Tibial artery (tissue), 4 donors: Measurements from ENCODE around the gene FUT4.

Experiments
- DNase-seq, 2 donors: peaks; one replicate each; pipeline ENCODE4 v3.0.0-alpha.2; 2019
- H3K27ac ChIP-seq, 2 donors: fragments of 200-600 bp; sonication (generic) in 1 of 2; 1 replicate in 1 of 2; 2 replicates in 1 of 2; pipeline ENCODE4 v1.5.1; 2018 to 2019; ENCODE audit warnings: mild to moderate bottlenecking in 1 of 2
- H3K27me3 ChIP-seq, 2 donors: fragments of 200-600 bp; sonication (generic) in 1 of 2; one replicate each; pipeline versions ENCODE4 v1.5.1 to v1.6.0; 2016 to 2019
- H3K36me3 ChIP-seq, 3 donors: fragments of 200-600 bp; sonication (generic) in 2 of 3; one replicate each; pipeline ENCODE4 v1.5.1; 2016 to 2019; ENCODE audit warnings: mild to moderate bottlenecking in 2 of 3
- H3K4me1 ChIP-seq, 4 donors: fragments of 200-600 bp; sonication (generic) in 2 of 4; 1 replicate in 3 of 4; 2 replicates in 1 of 4; pipeline ENCODE4 v1.5.1; 2016 to 2019
- H3K4me3 ChIP-seq, 2 donors: fragments of 200-600 bp; sonication (generic) in 1 of 2; 1 replicate in 1 of 2; 2 replicates in 1 of 2; pipeline ENCODE4 v1.5.1; 2018 to 2019; ENCODE audit warnings: mild to moderate bottlenecking in 2 of 2
- H3K9me3 ChIP-seq, 3 donors: fragments of 200-600 bp; sonication (generic) in 1 of 3; one replicate each; pipeline ENCODE4 v1.5.1; 2016 to 2019
- CTCF ChIP-seq, 2 experiments: fragments of 200-600 bp in 1 of 2; fragments of 450-650 bp in 1 of 2; IDR thresholded peaks; one replicate each; pipeline ENCODE4 v1.5.1; 2017 to 2019; ENCODE audit warnings: antibody characterized with exemption in 2 of 2, mild to moderate bottlenecking in 1 of 2, moderate library complexity in 1 of 2
- intact Hi-C: fragments of 100-400 bp; cut with DNase I; formaldehyde crosslinking; loops from one replicate; pipeline ENCODE4 v1.15.0; 2023; ENCODE audit warnings: low total_unique reads

Gene FUT4

GRCh38 chr11:94545264-94546161 lies 1.8 kb downstream of the FUT4 start:
- Histone ChIP-seq H3K27ac (peak overlapping the region; percentile 98), H3K36me3 (no peaks in the 10 kb centered on the region), H3K9me3 (no peaks in the 10 kb centered on the region), H3K4me1 (peaks cover 0 to 64% (median 32%) of the 10 kb centered on the region in 4 donors), H3K27me3 (no peaks in the 10 kb centered on the region), H3K4me3 (peak overlapping the region; percentile 77 to 78)
- intact Hi-C loops: no loop called here
- no peak for TF ChIP-seq CTCF (IDR thresholded peaks at IDR 0.05)
- peak in 1 of 2 donors; percentile 71 for DNase-seq

- peaks cover 0 to 64% (median 32%) of the 10 kb centered on the region in 4 donors for H3K4me1 ChIP-seq
- H3K27ac ChIP-seq: peak overlapping the region in 1 of 2 donors; percentile 98
- peak overlapping the region; percentile 77 to 78 for H3K4me3 ChIP-seq
- intact Hi-C loops: no loop called here
- no peak for DNase-seq
- TF ChIP-seq CTCF (IDR thresholded peaks at IDR 0.05): no peak
- no peaks in the 10 kb centered on the region for H3K9me3 ChIP-seq
- no peaks in the 10 kb centered on the region for H3K27me3 ChIP-seq
- H3K36me3 ChIP-seq: no peaks in the 10 kb centered on the region
These were observed 2.4 kb downstream of the FUT4 start for GRCh38 chr11:94546162-94546470.

- no peak for DNase-seq
- H3K27ac ChIP-seq: no peak overlapping the region
- no peak for TF ChIP-seq CTCF (IDR thresholded peaks at IDR 0.05)
- intact Hi-C loops: no loop called here
- H3K4me3 ChIP-seq: peak overlapping the region; percentile 77 to 78
- peaks cover 0 to 64% (median 32%) of the 10 kb centered on the region in 4 donors for H3K4me1 ChIP-seq
- H3K27me3 ChIP-seq: no peaks in the 10 kb centered on the region
- no peaks in the 10 kb centered on the region for H3K9me3 ChIP-seq
- H3K36me3 ChIP-seq: no peaks in the 10 kb centered on the region
These were observed 3.2 kb downstream of the FUT4 start for GRCh38 chr11:94546886-94547285.

GRCh38 chr11:94549146-94549545 lies 5.4 kb downstream of the FUT4 start:
- Histone ChIP-seq H3K9me3 (no peaks in the 10 kb centered on the region), H3K36me3 (no peaks in the 10 kb centered on the region), H3K4me1 (peaks cover 0 to 52% (median 27%) of the 10 kb centered on the region in 4 donors), H3K4me3 (no peak overlapping the region), H3K27me3 (no peaks in the 10 kb centered on the region), H3K27ac (no peak overlapping the region)
- DNase-seq: no peak
- intact Hi-C loops: no loop called here
- no peak for TF ChIP-seq CTCF (IDR thresholded peaks at IDR 0.05)

GRCh38 chr11:94550513-94550912 lies 6.8 kb downstream of the FUT4 start:
- no peak overlapping the region for H3K27ac ChIP-seq
- intact Hi-C loops: no loop called here
- TF ChIP-seq CTCF (IDR thresholded peaks at IDR 0.05): no peak

More at GRCh38 chr11:94550513-94550912, 6.8 kb downstream of the FUT4 start:
- H3K4me1 ChIP-seq: peaks cover 0 to 41% (median 18%) of the 10 kb centered on the region in 4 donors
- no peaks in the 10 kb centered on the region for H3K27me3 ChIP-seq
- DNase-seq: no peak
- no peaks in the 10 kb centered on the region for H3K9me3 ChIP-seq
- H3K36me3 ChIP-seq: no peaks in the 10 kb centered on the region
- no peak overlapping the region for H3K4me3 ChIP-seq
